Hematopoietic multipotent progenitor cell treated with erythropoietin and hydrocortisone succinate and interleukin-3 and kit ligand, for 15 days (in vitro differentiated cells): ENCODE measurements around the gene OSBPL2.
A peak's percentile ranks its signal among the peaks of the same experiment; 100 is the strongest.

Experiments used
- DNase-seq: peaks from one replicate; pipeline ENCODE4 v3.0.0-alpha.2; 2015; ENCODE audit warnings: low spot score

The OSBPL2 gene

DNA sequence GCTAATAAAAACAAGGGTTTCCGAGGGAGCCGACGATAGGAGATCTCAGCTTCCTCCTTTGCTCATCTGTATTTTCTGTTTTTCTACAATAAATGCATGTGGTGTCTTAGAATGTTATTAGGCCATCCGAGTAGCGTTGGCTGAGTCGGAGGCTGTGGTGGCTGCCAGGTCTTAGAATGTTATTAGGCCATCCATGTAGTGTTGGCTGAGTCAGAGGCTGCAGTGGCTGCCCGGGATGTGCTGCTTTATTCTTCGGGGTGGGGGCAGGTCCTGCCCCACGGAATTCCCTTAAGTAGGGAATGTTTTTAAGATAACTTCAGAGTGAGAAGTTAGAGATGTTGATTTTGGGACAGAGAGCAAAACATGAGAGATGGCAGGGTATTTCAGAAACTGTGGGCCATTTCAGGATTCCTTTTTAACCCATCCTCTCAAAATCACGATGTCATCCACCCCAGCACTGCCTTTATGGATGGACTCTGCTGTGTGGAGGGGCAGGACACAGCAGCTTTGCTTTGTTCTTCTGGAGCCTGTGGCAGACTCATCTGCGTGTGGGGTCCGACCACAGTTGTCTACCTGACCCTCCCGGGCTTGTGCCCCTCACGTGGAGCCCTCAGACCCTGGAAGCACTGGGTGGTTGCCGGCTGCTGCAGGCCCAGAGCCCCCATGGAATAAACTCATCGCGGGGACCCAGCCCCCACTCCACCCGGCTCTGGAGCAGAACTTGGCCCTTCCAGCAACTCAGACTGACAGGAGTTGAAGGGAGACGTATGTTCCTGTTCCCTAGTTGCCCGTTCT lies 20.4 kb downstream of the OSBPL2 start:
- DNase-seq = no peak

DNA sequence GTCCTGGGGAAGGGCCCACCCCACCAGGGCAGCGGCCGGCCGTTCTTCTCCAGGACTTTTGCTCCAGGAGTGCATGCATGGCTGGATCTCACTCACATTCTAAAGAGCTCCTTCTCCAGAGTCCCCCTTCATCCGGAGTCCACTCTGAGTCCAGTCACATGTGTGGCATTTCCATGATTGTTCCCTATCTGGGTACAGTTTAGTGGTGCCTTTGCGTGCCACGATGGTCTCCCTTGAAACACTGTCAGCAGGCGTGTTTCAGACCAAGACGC lies 20.9 kb downstream of the OSBPL2 start:
- no peak for DNase-seq

DNA sequence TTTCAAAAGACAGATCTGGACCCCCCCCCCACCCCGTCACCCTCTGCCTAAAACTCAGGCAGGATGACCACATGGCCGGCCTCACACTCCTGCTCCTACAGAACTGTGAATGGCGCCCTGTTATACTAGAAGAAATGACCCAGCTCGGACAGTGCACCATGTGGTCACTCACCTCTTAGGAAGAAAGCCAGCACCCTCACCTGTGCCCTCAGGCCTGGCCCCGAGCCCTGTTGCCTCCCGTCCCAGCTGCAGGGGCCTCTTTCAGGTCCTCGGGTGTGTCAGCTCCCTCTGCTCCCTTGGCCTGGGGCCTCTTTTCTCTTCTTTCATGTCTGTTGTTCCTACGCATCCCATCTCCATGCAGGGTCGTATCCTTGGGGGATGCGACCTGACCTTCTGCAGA lies 23.7 kb downstream of the OSBPL2 start:
- no peak for DNase-seq

DNA sequence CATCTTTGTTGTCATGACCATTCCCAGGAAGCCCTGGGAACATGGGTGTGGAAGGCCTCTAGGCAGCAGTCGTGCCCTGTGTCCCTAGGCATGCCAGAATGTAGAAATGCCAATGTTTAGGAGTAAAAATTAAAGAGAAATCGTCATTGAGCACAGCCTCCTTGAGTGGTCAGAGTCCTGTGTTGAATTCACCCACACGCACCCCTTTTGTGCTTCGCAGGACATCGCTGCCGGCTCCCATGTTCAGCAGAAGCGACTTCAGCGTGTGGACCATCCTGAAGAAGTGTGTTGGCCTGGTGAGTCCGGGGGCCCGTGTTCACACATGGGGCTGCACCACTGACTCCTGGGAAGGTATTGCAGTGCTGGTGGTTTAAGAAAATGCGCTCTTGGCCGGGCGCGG lies 25.1 kb downstream of the OSBPL2 start:
- DNase-seq = no peak

DNA sequence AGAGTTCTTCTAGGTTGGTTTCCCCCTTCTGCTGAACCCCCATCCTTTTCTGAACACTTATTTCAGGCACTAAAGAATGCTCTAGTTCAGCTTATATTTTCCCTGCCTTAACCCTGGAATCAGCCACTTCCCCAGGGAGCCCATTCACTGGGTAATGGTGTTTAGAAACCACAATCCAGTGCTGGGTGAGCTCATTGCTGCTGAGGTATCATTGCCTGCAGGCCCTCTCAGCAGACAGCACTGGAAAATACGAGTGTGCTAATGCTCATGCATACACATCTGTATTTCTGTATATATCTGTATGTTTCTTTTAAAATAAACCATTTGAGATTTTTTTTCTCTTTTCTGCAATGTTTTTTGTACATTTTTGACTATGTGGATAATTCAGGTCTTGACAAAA lies 27.0 kb downstream of the OSBPL2 start:
- DNase-seq = no peak

DNA sequence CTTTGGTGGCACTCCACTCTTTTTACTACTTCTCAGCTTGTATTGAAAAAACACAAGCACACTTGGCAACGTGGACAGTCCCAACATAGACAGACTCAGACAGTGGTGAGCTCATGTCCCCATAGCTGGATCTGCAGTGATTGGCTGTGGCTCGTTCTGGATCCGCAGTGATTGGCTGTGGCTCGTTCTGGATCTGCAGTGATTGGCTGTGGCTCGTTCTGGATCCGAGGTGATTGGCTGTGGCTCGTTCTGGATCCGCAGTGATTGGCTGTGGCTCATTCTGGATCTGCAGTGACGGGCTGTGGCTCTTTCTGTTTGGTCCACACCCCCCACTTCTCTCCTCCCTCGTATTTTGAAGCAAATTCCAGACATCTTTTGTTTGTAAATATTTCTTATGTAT lies 28.0 kb downstream of the OSBPL2 start:
- no peak for DNase-seq

DNA sequence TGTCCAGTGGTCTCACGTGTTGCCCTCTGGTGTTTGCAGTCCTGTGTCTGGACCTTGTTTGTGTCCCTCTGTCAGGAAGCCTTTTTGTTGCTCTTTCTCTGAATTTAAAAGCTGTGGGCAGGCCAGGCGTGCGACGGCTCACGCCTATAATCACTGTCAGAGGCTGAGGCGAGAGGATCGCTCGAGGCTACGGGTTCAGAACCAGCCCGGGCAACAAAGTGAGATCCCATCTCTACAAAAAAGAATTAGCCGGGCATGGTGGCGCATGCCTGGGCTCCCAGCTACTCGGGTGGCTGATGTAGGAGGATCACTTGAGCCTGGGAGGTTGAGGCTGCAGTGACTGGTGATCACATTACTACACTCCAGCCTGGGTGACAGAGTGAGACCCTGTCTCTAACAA lies 28.5 kb downstream of the OSBPL2 start:
- no peak for DNase-seq

DNA sequence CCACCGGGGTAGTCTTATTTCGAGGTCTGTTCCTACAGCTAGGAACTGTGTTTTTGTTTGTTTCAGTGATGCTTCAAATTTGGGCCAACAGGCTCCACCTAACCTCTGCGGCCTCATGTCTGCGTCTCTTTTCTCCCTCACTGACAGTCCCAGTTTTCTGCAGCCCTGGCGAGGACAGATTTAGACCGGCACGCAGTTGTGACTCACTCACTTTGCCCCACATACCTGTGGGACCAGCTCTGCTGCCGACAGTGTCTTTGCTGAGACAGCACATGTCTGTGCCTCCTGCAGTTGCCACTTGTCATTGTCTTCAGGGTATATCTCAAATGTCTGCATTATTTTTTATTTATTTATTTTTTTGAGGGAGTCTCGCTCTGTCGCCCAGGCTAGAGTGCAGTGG lies 29.2 kb downstream of the OSBPL2 start:
- no peak for DNase-seq

DNA sequence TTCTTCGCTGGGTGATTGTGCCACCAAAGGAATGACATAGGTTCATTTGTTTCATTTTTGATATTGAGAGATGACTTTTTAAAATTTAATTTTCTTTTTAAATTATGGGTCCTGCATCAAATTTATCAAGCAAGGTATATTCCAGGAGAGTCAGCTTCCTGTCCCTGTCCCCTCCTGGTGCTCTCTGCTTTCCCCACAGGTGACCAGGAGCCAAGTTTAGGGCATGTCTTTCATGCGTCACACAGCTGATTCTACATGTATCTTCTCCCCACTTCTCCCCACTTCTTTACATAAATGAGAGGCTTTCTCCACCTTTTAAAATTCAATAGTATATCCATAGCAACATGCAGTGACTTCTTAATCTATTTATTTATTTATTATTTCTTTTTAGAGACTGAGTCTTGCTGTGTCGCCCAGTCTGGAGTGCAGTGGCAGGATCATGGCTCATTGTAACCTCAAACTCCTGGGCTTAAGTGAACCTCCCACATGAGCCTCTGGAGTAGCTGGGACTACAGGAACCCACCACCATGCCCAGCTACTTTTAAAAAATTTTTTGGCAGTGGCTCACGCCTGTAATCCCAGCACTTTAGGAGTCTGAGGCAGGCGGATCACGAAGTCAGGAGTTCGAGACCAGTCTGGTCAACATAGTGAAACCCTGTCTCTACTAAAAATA lies 30.0 kb downstream of the OSBPL2 start:
- no peak for DNase-seq

DNA sequence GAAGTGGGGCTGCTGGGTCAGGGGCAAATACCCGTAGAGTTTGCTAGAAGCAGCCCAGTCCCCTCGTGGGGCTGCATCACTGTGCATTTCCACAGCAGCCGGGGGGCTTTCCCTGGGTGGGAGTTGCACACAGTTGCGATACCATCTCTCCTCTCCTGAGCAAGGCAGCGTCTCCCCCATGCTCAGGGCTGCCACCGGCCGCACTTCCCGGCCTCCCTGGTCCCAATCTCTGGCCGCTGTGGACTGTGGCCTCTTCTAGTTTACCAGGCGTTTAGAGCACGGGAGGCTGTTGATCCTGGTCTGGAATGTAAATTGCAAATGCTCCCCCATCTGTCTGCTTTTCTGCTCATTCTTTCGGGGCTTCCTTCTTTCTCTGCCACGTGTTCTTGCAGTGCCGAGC lies 31.1 kb downstream of the OSBPL2 start:
- no peak for DNase-seq

DNA sequence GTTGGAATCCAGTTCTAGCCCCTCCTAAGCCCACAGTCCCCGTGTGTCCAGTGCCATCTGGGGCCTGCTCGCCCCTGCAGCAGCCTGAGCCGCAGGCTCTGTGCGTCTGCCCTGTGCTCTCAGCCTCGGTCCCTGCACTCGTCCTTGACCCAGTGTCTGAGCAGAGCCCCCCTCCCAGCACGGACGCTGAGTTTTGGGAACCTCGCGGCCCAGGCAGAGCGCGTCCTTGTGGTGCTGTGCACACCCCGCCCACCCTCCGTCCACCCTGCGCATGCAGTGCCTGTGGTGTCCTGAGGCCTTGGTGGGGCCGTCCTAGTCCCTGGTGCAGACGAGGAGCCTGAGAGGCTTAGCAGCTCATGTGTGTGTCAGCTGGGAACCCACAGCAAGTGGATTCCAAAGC lies 31.6 kb downstream of the OSBPL2 start:
- DNase-seq = no peak

DNA sequence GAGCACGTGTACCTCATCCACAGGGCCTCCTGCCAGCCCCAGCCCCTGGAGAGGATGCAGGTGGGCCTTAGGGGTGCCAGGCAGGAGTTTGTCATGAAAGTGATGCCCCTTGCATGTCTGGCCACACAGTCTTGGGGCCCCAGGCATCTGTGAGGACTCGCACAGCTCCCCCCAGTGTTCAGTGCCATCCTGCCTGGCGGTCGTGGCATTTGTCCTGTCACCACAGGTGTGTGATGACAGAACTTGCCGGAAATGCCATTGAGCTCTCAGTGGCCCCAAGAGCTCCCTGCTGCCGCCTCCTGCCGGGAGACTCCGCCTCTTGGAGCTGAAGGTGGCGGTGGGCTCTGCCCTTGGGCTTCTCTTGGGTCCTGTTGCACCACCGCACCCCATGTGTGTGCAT lies 33.9 kb downstream of the OSBPL2 start:
- no peak for DNase-seq

DNA sequence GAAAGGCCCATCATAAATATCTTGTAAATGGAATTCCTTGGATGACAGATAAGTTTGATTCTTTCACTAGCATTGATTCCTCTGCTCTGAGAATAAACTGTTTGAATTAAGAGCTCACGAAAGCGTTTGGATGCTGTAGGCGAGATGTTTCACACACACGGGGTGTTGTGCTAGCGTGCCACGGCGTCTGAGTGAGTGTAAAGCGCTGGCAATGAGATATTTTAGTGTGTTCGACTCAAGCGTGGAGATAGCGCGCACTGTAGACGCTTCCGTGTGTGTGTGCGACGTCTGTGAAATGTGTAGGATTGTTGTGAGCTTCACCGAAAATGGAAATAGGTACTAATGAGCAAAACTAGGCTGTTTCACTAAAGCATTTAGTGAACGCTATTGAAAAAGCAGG lies 35.1 kb downstream of the OSBPL2 start:
- DNase-seq = no peak

DNA sequence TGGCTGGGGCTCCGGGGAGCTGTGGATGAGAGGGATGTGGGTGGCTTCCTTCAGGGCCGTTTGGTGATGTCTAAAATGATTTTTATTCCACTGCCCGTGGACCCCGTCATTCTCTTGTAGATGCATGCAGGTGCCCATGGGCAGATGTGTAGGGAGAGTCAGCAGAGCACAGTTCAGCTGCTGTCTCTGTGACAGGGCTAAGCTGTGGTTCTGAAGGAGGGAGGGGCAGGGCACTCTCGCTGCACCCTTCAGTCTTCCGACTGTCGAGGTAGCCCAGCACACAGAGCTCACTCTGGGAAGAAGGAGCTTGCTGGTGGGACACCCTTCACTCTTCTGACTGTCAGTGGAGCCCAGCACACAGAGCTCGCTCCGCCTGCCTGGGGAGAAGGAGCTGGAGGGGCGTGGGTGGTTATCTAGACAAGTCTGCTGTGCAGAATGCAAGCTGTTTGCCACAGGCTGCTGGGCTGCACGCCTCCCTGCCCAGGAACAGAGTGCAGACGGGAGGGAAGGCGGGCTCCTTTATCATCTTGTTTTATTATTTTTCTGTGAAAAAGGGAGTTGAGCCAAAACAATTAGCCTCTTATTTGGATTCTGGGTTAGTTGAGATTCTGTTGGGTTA lies 36.1 kb downstream of the OSBPL2 start:
- peak; percentile 91 for DNase-seq

DNA sequence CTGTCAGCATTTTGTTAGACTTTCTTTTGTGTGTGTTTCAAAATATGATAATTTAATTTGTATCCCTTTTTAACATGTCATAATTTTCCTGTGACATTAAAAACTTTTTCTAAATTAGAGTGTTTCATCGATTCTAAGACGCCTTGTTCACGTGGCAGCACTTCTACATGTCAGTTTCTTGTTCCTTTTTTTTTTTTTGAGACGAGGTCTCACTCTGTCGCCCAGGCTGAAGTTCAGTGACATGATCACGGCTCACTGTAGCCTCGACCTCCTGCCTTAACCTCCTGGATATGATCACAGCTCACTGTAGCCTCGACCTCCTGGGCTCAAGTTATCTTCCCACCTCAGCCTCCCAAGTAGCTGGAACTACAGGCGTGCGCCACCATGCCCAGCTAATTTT lies 36.9 kb downstream of the OSBPL2 start:
- DNase-seq = no peak

DNA sequence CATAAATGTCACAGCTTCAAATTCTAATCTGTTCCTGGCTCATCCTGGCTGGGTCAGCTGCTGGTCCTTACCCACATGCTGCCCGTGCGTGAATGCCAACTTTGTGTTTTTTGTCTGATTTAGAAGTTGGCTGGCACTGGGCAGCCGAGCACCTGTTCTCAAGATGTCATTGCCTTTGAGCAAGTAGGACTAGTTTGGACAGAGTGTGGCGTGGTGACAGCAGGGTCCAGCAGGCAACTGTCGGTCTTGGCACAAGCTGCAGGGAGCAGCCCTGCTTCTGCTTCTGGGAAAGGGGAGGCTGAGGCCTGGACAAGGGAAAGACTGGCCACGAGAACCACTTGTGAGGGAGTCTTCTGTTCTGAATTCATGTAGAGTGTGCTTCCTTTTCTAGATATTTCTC lies 38.1 kb downstream of the OSBPL2 start:
- no peak for DNase-seq

DNA sequence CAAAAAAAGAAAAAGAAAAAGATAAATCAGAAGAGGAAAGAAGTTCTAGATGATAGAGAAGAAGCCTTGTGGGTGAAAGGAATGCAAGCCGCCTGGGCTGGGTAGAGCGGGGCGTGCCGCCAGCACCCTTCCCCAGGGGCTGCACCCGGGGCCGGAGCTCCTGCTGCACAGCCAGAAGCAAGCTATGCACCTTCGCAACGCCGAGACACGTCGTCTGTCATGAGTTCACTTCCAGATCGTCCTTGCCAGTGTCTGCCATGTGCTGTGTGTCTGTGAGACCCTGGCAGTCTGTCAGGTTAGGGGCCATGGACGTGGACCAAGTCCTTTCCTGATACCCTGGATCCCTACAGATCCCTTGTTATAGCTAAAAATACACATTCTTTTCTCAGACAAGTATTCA lies 38.9 kb downstream of the OSBPL2 start:
- no peak for DNase-seq

DNA sequence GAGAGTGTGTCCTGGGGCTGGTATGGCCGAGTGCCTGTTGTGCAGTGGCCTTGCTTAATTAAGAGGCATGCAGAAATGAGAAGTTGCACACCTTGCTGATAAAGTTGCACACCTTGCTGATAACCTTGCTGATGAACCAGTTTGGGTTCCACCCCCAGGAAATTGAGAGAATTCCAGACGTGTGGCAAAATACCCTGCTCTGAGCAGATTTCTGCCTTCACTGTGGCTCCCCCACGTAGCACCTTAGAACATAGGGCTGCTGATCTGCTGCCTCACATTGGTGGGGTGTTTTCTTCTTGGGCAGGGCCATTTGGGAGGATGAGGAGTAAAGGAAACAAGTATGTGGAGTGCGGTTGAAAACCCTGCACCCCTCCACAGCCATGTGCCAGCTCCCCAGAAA lies 42.0 kb downstream of the OSBPL2 start:
- no peak for DNase-seq

DNA sequence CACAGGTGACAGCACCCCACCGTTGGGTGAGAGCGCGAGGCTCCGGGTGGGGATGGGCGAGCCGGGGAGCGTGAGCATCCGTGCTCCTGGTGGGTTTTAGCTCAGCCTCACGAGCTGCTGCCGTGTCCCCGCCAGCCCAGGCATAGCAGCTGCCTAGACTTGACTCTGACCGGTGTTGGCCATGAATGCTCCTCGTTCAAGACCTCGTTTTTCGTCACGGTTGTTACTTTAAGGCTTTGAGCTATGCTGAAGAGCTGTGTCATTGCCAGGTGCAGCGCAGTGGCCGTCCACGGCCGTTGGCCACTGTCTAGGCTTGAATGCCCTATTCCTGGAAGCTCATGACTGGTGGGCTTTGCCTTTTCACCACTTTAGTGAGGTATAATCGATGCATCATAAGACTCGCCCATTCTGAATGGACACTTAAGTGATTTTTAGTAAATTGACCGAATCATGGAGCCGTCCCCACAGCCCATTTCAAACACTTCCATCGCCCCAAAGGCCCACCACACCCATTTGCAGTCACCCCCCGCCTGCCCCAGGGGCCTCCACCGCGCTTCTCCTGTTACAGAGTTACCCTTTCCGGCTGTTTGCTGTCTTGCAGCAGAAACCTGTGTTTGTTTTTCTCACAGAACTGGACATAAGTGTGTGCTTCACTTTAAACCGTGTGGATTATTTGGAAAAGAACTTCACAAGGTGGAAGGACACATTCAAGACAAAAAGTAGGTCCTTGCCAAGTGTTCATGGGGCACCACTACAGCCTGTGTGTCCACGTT lies 43.0 kb downstream of the OSBPL2 start:
- no peak for DNase-seq

DNA sequence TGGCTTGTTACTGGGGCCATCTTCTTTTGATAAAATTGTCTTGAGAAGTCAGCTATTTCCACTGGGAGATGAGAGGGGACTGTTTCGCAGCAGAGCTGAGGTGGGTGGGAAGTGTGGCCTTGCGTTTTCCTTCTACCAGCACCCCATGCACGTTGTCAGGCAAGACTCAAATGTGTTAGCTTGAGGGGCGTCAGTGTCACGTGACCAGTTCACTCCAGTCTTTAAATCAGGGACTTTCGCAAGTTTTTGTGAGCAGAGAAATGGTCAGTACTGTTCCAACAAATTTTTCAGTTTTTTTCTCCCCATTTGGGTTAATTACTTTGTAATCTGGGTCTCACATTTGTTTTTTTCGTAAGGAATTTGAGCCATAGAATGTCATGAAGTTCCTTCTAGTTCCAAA lies 43.8 kb downstream of the OSBPL2 start:
- DNase-seq = no peak

DNA sequence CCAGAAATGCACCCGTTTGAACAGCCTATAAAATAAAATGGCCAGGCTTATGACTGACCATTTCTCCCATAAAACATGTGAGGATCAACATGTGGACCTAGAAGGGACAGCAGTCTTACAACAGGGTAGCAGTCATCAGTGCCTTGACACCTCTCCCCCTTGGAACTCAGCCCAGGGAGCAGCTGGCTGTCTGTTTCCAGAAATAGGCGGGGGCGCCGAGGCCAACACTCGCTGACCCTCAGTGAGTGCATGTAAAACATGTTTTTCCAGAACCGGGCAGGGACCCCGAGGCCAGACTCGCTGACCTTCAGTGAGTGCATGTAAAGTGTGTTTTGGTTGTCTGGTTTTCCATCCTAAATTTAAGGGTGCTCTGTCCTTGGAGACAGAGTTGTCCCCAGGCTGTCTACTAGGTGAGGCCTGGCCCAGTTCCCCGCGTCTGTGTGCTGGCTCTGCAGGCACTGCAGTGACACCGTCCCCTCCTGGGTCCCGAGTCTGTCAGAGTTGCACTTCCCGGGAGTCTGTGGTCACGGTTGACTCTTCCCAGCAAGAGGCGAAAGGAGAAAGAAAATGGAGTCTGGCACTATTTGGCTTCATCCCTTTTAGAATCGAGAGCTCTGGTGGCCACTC lies 44.7 kb downstream of the OSBPL2 start:
- no peak for DNase-seq

DNA sequence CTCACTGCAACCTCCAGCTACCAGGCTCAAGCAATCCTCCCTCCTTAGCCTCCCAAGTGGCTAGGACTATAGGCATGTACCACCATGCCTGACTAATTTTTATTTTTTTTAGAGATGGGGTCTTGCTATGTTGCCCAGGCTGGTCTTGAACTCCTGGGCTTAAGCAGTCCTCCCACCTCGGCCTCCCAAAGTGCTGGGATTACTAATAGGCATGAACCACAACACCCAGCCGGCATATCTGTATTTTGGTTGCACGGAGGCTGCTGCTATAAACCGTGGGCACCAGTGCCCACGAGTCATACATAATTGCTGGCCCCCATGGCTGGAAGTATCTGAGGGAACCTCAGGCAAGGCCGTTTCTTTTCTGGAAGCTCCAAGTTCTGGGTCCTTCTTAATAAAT lies 46.1 kb downstream of the OSBPL2 start:
- DNase-seq = no peak

DNA sequence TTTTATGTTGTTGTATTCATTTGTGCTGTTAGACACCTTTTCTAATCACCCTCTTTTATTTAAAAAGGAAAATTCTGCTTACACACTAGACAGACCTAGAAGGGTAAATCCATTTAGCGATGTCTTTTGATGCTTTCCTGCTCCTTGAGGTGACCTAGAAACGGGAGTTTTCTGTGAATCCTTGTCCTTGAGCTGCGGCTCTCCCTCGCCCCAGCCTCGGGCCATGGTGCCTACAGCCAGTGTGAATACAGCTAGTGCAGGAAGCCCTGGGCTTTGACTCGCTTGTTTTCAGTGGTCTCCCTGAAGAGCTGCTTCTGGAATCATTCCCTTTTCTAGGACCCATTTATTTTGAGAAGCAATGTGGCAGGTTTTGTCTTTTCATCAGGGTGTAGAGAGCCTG lies 46.8 kb downstream of the OSBPL2 start:
- DNase-seq = no peak
